GM11168 (cell line): ENCODE results near the gene QRICH2.
"Not testable (repeated sequence)": the region's sequence is repeated elsewhere in the genome, so short reads cannot be mapped to it uniquely, and the experiment has no call there.

Experiments
- in situ Hi-C: fragments of 300-500 bp; cut with MboI; formaldehyde crosslinking; loops from one replicate; pipeline ENCODE4 v1.12.0; 2022; ENCODE audit warnings: low sequenced_read_pairs; ENCODE audit not compliant: unreplicated experiment

Gene QRICH2, protein sequence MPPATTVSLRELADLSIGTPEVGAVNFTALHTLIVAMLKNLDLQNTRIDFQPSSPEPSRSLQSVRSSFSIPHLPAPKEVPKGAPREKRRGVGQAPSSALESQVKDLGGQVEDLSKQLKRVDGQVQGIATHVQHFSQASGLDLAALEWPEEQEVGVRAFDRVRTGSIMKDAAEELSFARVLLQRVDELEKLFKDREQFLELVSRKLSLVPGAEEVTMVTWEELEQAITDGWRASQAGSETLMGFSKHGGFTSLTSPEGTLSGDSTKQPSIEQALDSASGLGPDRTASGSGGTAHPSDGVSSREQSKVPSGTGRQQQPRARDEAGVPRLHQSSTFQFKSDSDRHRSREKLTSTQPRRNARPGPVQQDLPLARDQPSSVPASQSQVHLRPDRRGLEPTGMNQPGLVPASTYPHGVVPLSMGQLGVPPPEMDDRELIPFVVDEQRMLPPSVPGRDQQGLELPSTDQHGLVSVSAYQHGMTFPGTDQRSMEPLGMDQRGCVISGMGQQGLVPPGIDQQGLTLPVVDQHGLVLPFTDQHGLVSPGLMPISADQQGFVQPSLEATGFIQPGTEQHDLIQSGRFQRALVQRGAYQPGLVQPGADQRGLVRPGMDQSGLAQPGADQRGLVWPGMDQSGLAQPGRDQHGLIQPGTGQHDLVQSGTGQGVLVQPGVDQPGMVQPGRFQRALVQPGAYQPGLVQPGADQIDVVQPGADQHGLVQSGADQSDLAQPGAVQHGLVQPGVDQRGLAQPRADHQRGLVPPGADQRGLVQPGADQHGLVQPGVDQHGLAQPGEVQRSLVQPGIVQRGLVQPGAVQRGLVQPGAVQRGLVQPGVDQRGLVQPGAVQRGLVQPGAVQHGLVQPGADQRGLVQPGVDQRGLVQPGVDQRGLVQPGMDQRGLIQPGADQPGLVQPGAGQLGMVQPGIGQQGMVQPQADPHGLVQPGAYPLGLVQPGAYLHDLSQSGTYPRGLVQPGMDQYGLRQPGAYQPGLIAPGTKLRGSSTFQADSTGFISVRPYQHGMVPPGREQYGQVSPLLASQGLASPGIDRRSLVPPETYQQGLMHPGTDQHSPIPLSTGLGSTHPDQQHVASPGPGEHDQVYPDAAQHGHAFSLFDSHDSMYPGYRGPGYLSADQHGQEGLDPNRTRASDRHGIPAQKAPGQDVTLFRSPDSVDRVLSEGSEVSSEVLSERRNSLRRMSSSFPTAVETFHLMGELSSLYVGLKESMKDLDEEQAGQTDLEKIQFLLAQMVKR (N-terminal part only)

GRCh38 chr17:76307966-76308338, at the start of gene QRICH2:
Gene QRICH2, minus strand, starts transcription at chr17:76308276. Its CDS starts 278 bp downstream, at chr17:76307998.
- in situ Hi-C loops, result loop anchor here (25.0 kb wide), 1 partner anchor 396 kb away; the partner anchor contains the start of gene MRPL38

- in situ Hi-C loops, result no loop called here
Measured at GRCh38 chr17:76357597-76358158, 49.6 kb upstream of the QRICH2 start.

- in situ Hi-C loops, result no loop called here
Measured at GRCh38 chr17:76356803-76357456, 48.9 kb upstream of the QRICH2 start.

- in situ Hi-C loops, result no loop called here
Measured at GRCh38 chr17:76354747-76355310, 46.8 kb upstream of the QRICH2 start.

- in situ Hi-C loops, result no loop called here
Measured at GRCh38 chr17:76354317-76354729, 46.2 kb upstream of the QRICH2 start.

DNA sequence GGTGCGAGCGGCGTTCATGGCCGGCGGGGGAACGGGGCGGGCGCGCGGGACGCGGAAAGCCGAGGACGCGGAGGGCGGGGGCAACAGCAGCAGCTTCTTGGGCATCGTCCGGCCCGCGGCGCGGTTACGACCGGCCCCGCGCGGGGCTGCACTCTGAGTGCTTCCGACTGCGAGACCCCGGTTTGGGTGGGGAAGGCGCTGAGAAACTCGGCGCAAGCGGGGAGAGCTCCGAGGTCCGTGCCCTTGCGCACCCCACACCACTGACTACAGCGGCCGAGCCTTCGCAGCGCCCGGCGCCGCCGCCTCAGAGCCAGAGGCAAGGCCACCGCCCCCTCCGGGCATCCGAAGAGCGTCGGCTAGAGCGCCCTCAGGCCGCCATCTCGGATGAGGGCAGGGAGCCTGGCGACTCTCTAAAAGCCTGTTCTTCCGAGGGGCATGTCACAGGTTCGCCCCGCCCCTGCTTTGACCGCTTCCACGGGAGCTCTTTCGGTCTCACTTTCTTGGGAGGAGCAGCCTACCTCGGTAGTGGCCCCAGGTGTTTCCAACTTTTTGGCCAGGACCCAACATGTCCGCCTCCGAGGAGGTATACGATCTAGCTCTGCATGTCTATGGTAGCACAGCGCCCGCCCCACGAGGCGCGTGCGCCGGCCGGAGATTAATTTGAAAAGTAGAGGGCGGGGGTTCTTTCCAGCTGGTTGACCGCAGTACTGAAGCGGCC, 45.7 kb upstream of the QRICH2 start, which contains the start of gene PRPSAP1:
Gene PRPSAP1, minus strand, starts transcription at position 318 of the 718 bp plus-strand sequence. Its CDS starts 213 bp downstream, at position 105.
- in situ Hi-C loops, result no loop called here

DNA sequence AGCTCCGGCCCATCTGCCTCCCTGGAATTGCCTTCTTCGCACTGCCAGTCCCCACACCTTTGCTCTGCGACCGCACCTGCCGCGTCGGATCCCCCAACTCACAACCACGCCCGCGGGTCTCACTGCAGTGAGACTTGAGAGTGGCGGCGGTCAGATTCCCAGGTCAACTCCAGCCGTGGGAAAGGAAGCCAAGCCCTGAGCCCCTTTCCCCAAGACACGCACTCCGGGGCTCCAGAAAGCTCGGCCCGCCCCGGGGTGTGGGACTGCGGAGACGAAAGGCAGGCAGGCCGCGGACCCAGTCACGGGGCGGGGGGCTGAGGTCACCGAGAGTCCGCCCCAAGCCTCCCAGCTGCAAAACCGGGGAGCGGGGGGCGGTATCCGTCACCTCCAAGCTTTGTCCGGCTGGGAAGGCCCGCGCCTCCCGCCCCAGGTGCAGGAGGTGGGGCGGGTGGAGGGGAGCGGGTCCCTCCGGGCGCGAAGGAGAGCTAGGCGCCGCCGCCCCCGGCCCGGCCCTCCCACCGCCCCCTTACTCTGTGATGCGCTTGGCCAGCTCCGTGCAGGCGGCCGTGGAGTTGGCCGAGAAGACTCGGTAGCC, 45.0 kb upstream of the QRICH2 start:
- in situ Hi-C loops, result no loop called here

GRCh38 chr17:76351526-76352071, 43.5 kb upstream of the QRICH2 start:
- in situ Hi-C loops, result no loop called here

DNA sequence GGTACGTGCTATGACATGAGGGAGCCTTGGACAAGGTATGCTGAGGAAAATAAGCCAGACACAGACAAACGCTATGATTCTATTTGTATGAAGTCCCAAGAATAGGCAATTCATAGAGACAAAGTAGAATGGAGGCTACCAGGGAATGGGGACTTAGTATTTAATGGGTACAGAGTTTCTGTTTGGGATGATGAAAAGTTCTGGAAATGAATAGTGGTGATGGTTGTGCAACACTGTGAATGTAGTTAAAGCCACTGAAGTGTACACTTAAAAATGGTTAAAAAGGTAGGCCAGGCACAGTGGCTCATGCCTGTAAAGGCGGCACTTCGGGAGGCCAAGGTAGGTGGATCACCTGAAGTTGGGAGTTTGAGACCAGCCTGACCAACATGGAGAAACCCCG, 42.4 kb upstream of the QRICH2 start:
- in situ Hi-C loops, result no loop called here

DNA sequence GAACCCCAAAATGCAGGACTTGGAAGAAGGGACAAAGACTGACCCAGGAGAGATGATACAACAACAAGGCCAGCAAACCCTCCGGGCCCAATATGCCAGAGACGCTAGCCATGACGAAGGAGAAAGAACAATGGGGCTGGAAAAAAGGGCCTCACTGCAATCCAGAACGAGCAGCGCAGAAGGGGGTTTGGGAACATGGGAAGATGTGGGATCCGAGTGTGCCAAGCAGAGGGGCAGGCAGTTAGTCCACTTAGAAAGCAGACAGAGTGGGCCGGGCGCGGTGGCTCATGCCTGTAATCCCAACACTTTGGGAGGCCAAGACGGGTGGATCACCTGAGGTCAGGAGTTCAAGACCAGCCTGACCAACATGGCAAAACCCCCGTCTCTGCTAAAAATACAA, 38.9 kb upstream of the QRICH2 start:
- in situ Hi-C loops, result not testable (repeated sequence)

GRCh38 chr17:76345377-76345974, 37.4 kb upstream of the QRICH2 start:
- in situ Hi-C loops, result no loop called here

DNA sequence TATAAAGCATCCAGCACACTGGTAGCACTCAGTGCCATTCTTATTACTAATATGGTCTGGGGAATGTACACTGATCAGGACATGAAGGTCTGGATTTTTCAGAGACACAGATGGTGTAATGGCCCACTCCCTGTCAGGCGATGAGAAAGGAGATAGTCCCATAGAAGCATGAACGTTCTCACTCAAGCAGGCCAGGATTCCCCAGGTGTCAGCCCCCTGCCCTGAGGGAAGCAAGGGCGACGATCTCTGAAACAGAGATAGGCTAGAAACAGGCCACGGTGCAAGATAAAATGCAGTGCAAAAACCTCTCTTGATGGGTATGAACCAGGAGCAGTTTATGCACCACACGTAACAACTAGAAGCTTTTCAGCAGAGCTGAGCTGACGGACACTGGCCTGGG, 35.0 kb upstream of the QRICH2 start:
- in situ Hi-C loops, result no loop called here

DNA sequence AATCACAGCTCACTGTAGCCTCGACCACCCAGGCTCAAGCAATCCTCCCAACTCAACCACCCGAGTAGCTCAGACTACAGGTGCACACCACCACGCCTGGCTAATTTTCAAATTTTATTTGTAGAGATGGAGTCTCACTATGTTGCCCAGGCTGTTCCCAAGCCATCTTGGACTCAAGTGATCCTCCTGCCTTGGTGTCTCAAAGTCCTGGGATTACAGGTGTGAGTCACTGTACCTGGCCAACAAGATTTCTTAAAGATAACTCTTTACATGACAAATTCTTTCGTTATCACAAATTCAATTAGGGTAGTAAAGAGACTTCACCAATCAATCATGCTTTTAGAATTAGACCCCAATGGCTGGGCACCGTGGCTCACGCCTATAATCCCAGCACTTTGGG, 33.2 kb upstream of the QRICH2 start:
- in situ Hi-C loops, result no loop called here

DNA sequence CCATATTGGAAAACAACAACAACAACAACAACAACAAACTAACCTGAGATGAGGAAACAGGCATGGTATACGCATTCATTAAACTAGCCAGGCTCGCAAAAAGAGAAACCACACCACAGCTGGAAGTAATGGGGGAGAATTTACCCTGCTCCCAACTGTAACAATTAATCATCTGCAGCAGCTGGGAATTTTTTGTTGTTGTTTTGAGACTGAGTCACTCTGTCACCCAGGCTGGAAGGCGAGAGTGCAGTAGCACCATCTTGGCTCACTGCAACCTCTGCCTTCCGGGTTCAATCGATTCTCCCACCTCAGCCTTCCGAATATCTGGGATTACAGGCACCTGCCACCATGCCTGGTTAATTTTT, 29.3 kb upstream of the QRICH2 start:
- in situ Hi-C loops, result no loop called here

DNA sequence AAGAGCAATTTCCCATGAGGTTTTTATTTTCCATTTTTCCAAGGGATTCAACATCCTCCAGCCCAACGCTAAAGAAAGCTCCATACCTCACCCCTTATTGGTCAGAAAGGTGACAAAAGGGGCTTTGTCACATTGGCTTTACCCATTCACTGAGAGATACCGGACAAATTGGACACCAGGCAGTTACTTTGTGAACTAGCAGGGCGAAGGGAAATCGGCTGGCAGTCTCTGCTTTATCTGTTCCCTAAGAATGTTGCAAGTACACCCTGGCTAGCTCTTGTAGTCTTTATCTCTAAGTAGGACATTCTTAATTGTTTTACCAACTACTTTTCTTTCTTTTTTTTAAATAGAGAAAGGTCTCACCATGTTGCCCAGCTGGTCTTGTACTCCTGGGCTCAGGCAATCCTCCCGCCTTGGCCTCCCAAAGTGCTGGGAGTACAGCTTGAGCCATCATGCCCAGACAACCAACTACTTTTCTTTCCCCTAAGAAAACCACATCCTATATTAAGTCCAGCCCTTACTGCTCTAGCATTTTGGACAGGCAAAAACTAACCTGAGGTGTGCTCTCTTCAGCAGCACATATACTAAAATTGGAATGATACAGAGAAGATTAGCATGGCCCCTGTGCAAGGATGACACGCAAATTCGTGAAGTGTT, 28.8 kb upstream of the QRICH2 start:
- in situ Hi-C loops, result no loop called here

DNA sequence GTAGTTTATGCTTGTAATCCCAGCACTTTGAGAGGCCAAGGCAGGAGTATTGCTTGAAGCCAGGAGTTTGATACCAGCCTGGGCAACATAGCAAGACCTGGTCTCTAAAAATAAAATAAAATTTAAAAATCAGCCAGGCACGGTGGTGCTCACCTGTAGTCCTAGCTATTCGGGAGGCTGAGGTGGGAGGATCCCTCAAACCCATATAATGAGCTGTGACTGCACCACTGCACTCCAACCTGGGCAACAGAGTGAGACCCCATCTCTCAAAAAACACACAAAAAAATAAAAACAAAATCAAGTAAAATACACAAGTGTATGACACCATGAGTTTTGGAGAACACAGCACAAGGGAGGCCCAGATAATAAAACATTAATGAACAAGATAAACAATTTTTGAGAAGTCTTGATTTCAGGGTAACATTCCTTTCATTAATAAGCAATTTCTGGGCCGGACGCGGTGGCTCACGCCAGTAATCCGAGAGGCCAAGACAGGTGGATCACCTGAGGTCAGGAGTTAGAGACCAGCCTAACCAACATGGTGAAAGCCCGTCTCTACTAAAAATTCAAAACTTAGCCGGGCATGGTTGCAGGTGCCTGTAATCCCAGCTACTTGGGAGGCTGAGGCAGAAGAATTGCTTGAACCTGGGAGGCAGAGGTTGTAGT, 27.8 kb upstream of the QRICH2 start:
- in situ Hi-C loops, result no loop called here
